GM20431 (cell line): ENCODE results near the gene CBX4.

ENCODE experiments used
- in situ Hi-C: fragments of 300-500 bp; cut with MseI, MboI; formaldehyde crosslinking; loops from one replicate; pipeline ENCODE4 v1.15.0; 2020; ENCODE audit warnings: low sequenced_read_pairs; ENCODE audit not compliant: unreplicated experiment

CBX4 gene

DNA sequence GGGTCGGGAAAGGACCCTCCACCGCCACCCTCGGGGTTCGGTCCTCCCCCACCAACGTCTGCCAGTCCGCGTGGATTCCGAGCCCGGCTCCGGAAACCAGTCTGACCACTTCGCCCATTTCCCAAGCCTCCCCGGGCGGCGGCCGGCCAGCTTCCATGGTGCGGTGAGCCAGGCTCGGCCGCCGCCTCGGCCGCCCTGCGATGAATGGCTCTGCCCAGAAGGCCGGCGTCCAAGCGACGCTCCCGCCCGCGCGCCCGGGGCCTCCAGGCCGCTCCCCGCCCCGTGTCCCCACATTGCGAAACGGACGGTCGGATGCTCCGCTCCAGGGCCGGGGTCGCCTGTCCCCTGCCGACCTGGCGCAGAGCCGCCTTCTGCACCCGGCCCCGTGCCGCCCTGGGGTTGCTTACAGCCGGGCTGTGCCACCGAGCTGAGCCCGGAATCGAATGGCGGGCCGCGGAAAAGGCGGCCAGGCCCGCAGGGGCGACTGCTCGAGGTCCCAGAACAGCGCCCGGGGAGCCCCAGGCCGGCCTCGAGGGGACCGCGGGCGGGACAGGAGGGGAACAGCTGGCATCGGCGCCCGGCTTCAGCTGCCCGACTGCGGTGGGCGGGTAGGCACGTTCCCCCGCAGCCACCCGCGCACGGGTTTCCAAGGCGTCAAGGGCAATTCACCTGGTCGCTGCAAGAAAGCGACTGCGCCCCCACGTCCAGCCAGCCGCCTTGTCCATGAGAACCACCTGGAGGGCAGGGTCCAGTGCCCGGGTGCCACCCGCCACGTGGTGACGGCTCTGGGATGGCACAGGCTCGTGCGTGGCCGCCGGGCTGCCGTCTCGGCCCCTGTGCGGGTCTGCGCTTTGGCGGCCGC lies 24.0 kb downstream of the CBX4 start:
- in situ Hi-C loops: no loop called here

DNA sequence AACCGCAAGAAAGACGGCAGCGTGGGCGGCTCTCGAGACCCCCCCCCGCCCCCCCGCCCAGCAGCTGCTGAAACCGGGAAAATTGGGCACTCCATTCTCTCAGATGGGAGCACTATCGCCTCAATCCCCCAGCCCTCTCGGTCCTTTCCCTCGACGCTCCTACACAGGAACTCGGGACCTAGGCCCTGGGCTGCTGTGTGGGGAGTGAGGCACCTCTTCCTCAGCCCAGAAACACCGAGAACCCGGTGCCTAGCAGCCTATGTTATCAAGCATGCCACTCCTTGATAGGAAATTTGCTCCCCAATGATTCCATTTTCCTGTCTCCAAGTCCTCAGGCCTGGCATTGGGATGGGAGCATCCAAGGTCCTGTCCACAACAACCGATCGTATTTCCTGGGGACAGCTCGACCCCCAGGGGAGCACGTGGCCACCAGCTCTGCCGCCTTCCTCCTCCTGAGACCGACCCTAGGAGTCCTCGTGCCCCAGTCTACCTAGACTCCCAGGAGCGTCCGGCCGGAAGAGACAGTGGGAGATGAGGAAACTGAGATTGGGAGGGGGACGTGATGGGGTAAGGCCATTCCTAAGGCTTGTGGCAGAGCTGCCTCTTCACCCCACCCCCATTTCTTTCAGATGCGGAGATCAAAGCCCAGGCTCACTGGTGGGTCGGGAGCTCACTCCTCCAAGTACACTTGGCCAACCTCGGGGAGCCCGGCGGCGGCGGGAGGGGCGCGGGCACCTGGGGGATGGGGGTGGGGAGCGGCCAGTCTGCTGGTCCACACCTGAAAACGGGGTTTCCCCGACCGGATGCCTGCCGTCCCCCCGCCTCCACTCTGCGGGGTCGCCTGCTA lies 24.9 kb downstream of the CBX4 start:
- in situ Hi-C loops: no loop called here

DNA sequence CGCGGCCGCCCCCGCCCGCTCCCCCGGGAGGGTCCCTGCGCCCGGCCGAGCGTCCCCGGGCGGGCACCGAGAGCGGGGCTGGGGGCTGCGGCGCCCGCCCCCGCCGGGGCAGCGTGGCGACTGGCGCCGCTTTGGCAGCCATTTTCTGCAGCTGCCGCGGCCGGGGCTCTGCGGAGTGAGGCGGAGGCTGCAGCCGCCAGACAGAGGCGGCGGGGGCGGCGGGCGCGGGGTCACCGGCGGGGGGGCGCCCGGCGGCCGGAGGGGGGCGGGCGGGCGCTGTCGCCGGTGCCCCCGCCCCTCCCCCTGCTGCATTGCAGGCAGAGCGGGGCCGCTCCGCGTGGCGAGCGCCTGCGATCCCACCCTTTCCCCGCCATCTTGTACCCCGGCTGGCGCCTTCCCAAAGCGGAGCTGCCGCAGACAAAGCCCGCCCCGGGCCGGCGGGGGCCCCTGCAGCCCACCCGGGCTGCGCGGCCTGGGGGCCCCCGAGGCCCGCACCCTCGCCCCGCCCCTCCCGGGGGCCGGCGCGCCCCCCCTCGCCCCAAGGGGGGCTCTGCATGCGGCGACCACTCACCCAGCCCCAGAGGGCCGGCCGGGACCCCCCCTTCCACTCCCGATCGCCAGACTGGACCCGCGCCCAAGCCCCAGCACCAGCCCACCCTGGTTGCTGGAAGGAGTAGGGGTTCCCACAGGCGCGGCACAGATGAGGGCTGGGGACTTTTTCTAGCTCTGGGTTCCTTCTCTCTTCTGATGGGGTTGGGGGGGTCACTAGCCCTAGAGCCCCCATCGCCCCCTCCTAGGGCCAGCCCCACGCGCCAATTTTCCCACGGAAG lies 25.7 kb downstream of the CBX4 start:
- in situ Hi-C loops: no loop called here

DNA sequence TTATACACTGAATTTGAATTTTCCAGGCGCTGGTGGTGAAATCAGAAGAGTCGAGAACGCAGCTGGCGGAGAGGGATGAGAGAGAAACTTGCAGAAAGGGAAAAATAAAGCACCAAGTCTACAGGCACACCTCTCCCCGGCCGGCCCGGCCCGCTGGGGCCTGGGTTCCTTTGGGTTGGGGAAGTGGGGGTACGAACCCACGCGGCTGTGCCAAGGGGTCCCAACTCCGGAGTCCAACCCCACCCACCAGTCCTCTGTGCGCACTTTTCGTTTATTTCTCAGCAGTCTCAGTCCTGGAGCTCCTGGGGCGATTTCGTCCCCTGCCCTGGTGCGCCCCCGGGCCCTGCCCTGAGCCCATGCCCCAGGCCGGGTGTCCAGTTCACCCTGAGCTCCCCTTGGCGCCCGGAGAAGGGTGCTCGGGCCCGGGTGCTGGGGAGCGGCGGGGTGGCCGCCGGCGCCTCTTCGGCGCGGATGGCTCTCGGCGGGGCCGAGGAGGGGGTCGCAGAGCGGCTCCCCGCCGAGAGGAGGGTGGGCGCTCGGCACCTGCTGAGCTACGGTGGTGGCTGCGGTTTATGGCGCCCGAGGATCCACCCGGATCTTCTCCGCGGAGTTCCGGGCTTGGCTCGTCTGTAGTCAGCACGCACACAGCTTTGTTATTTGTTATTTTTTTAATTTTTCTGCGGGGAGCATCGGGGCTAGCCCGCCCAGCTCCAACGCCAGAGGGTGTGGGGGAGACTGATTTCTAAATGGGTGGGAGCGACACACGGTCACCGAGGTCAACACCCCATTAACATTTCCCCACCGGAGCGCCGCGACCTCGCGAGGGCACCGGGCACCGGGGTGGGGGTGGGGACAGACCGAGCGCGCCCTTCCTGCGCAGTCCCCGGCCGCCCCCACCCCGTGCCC lies 26.6 kb downstream of the CBX4 start:
- in situ Hi-C loops: no loop called here

DNA sequence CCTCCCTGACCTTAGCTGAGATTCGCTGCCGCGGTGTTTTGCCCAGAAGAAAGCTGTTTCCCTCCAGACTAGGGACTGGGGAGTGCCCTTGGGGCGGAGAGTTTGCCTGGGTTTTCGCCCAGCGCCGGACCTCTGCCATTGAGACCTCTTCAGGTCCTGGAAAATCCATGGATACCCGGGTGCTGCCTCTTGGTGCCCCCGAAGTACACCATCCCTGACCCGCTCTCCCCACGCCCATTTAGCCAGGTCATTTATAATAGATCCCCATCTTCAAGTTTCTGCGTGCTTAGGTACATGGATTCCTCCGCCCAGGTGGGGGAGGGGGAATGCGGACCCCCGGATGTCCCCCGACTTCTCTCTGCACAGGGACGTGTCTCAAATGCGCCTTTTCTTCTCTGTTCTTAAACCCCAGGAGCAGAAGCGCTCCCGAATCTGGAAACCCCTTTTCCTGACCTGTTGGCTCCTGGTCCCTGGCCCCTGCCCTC lies 27.3 kb downstream of the CBX4 start:
- in situ Hi-C loops: no loop called here

DNA sequence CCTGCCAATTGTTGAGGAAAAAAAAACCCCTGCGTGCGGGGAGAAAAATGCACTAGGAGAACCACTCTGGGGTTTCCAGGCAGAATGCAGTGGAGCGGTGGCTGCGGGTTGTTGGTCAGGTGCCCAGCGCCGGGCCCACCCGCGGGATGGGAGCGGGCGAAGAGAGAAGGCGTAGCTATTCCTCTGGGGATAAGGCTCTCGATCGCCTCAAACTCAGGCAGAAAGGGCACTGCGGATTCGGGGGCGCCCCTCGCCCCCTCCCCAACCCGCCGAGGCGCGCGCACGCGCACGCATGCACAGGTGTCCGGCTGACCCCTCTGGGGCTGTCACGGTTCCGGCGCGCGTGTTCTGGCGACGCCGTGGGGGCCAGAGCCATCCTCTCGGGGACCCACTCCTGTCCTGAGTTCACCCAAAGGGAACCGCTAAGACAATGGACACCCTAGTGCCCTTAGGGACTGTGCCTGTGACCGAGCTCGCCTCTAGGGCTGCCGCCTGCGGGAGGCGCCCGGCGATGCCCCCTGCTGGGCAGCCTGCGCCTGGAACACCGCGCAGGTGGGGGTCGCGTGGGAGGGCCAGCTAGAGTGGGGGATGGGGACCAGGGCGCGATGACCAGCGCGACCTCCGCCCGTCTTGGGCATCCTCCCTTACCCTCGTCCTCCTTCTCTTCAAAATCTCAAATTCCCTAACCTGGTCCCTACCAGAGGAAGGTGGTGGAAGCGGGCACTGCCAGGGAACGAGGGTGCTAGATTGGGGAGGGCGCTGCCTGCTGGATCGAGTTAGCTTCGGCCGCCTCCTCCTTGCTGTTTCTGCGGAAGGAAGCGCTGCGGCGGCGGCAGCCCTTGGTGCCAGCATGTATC lies 28.0 kb downstream of the CBX4 start:
- in situ Hi-C loops: no loop called here

DNA sequence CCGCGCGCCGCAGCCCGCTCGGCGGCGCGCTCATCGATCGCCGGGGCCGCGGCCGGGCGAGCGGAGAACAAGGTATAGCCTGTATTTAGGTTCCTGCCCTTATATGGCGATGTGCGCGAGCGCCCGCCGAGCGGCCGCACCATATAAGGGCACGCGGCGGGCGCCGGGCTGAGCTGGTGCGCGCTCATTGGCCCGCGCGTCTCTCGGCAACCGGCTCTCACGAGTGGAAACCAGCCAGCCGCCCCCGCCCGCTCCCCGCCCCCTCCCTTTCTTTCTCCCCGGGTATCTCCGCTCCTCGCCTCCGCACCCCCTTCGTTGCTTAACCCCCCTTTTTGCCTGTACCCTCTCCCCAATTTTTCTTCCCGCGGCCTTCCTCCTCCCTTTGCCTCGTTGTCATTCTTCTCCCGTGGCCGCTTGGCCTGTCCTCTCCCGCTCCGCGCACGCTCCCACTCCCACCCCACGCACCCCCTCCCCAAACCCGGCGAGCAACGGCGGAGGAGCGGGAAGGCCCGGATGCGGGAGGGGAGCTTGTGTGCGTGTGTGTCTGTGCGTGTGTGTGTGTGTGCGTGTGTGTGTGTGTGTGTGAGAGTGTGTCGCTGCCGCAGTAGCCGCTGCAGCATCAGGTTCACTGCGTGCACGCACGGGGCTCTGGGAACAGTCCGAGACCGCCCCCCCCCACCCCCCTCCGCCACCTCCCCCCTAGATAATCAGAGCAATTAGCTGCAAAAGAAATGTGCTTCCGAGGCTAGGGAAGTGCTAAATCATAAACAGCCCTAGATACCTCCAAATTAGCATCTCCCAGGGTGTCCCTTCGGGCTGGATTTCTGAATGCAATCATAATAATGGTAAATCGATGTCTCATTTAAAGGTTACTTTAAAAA lies 28.9 kb downstream of the CBX4 start:
- in situ Hi-C loops: no loop called here

DNA sequence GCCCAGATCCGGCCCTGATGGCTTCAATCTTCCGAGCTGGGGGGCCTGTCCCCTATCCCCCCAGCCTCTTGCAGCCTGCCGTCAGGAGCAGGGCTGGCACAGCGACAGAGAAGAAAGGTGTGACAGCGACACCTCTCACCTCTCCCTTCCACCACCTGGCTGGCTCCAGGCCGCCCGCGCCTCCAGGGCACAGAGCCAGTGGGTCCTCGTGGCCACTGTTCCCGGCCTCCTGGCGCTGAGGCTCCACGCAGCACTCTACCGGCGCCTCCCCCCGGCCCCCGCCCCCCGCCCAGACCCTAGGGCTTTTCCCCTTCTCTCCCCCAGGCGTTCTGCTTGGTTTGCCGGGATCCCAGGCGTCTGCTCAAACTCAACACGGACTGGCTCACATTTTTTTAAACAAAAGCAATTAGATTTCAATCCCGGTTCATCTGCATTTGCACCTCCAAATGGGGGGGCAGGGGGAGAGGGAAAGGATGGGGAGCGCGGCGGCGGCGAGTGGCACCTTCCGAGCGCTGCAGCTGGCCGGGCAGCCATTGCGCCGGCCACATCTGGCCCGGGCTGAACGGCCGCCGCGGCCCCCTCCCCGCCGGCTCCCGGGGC lies 29.6 kb downstream of the CBX4 start:
- in situ Hi-C loops: no loop called here

DNA sequence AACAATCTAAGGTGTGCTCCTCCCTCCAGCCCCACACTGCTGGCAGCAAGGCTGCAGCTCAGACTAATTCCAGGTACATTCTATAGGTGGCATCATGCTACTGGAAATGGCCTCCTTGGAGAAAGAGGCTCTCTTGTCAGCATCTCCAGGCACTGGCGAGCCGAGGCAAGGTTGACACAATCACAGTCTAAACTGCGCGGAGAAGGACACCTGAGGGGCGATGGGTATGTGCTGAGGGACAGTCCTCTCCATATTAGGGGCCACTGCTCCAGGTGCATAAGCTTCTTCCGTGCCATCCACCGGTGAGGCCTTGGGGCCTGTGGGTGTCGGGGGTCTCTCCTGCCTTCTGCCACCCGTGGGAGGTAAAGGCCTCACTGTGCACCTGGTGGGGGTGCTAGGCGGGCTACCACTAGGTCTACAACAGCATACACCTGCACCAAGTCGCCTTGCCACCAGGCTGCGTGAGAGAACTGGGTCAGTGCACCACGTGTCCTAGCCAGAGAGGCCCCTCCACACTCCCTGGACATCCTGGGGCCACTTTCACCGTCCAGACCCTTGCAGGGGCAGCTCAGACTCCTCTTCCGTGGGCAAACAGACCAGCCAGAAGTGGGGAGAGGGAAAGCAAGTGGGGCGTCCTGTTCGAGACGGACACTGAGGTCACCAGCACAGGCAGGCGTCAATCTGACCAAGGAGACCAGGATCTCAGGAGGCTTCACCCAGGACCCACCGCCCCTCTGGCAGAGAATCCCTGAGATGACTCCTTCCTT lies 30.3 kb downstream of the CBX4 start:
- in situ Hi-C loops: no loop called here

DNA sequence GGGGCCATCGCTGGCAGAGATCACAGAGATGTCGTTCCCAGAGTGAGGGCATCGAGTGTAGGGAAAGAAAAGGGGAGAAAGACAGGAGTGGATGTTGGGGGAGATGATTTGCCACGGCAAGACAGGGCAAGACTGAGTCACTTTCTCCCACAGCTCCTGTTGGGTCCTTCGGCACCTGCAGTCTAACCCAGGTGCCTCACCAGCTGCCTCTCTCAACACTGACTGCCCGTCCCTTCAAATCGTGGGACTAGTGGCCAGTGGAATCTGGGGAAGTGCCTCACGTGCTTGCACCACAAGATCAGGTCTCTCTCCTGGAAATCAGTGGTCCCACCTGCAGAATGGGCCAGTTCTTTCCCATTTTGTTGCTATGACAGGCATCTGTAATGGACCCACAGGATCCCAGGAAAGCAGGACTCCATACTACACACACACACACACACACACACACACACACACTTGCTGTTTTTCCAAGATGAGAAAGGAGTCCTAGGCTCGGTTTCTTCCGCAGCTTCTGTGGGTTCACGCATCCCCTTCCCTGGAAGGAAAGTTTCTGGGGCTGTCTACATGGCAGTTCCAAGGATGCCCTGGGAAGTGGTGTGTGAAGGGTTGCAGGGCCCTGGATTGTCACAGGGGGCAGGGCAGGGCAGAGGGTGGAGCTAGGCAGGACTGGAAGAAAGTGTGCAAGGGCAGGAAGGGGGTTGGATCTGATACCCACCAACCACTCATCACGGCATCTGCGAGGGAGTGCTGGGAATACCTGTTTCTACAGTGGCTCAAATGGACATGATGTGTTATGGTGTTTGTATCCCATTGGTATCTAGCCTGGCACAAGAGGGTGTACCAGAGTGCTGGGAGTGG lies 32.1 kb downstream of the CBX4 start:
- in situ Hi-C loops: no loop called here

DNA sequence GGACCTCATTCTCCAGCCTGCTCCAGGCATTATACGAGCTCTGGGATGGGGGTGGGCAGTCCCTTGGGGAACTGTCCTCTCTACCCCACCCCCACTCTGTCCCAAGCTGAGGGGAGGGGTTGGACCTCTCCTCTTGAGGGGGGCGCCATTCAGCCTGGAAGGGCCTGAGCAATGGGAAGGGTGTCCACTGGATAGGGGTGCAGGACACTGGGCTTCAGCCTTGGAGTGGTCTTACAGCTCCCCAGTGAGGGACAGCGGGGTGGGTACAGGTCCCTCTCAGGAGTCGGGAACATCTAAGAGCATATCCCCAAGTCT lies 32.8 kb downstream of the CBX4 start:
- in situ Hi-C loops: no loop called here

DNA sequence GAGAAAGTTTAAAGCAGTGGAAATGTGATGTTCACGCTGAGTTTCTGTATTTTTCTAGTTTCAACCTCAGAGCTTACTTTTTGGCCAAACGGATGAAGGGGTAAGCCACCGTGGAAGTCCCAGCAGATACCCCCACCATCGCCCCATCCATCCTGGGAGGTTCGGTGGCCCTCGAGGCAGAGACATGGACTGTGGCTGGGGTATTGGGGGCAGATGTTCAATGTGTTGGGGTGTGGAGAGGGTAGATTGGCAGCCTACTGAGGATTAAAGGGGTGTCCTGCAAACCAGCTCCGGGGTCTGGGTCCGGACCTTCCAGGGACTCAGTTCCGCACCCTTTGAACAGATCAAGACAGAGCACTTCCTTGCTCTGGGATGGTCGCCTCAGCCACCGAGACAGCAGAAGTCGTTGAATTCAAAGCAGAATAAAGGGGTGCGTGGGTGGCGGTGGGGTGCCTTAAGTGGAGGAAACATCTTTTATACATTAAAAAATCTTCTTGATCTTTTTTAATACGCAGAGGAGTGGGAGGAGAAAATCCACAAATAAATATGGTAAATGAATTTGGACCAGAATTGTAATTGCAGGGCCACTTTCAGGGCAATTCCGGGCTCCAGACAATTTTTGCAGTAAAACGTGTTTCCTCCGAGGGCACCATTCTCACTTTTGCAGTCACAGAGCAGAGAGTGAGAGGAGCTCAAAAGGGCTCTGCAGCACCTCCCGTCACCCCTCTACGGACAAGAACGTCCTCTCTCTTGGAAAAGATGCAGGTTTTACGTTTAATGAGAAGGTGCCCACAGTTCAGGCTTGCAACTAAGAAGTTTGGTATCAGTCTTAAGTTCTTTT lies 34.2 kb downstream of the CBX4 start:
- in situ Hi-C loops: no loop called here

DNA sequence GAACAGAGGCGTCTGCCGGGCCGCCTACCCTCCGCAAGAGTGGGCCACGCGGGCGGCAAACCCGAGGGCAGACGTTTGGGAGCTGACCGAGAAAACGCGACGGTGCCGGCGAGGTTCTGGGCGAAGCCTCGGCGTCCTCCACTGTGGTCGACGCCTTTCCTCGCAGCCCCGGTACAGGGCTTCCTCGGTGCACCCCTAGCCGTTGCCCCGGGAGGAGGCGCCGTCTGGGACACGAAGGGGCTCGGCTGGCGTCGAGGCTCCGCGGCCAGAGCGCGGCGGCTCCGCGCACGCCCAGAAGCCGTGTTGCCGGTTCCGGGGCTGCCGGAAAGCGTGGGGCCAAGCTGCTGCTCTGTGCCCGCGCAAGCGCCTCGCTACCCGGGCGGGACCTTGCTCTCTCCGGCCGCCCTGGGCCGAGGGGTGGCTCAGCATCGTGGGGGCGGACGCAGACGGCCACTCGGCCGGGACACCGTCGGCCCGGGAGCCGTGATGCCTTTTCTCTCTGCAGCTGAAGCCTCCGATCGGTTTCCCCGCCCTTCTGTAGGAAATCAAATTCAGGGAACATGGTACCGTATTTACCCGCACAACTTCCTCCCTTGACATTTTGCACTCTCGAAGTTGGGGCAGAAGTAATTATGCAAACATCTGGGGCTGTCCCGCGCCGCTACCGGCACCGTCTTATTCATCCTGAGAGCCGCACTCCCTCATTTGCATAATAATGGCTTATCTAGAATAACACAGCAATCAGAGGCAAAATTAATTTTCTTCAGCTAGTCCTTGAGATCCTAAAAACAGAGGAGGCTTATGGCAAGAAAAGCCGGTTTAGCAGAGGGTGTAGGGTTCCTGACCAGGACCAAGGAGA lies 35.0 kb downstream of the CBX4 start:
- in situ Hi-C loops: no loop called here

DNA sequence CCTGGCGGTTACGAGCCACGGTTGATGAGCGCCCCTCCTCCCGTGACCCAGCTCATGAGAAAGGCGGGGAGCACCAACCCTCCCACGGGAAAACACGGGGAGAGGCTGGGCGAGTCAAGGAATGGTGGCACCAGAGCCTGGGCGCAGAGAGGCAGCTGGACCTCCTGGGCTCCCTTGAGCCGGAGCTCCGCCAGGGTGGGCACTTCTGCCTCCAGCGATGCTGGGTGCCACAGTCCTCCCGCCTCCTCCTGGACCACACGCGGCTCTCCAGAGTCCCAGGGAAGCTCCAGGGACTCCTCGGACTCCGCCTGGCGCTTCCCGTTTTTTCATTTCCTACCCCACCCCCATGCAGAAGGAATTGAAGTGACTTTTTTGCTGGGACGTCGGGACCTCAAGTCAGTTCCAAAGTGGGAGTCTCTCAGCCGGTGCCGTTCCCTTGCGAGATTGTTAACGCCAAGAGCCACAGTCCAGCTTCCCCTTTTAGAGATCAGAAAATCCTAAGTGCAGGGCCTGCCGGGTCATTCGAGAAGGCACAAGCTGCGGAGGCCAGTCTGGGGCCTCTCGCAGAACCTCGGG lies 35.7 kb downstream of the CBX4 start:
- in situ Hi-C loops: no loop called here
